Activated effector memory CD4-positive, alpha-beta T cell treated with anti-CD3 and anti-CD28 coated beads, Interleukin-2, amount 50 U/mL, for 16 hours (primary cell): ENCODE results near the gene PKMYT1.
"Not testable (repeated sequence)": the region's sequence is repeated elsewhere in the genome, so short reads cannot be mapped to it uniquely, and the experiment has no call there.

Experiments
- DNase-seq: peaks from one replicate; pipeline ENCODE4 v3.0.0-alpha.2; 2020

Gene PKMYT1

DNA sequence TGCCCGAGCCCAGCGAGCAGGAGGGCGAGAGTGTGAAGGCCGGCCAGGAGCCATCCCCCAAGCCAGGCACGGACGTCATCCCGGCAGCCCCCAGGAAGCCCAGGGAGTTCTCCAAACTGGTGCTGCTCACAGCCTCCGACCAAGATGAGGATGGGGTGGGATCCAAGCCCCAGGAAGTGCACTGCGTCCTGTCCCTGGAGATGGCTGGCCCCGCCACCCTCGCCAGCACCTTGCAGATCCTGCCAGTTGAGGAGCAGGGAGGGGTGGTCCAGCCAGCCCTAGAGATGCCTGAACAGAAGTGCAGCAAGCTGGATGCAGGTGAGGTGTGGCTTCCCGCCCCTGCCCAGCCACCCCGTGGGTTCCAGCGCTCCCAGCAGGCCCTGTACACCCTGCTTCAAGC is 50.6 kb downstream of the PKMYT1 start:
- DNase-seq, result no peak

DNA sequence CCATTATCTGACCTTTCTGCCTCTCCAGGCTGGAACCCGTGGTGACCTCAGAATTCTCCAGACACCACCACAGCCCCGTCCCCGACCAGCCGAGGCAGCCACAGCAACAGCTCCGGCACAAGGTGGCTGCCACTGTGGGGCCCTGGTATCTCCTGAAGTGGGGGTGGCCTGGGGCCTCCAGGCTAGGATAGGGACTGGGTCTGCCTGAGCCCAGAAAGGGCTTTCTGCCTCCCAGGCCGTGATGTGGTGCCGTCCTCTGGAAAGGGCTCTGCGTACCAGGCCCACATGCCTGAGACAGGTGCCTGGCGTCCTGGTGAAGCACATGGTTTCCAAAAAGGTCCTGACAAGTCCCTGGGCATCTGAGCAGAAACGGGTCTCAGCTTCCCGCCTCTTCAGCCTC is 51.5 kb downstream of the PKMYT1 start:
- DNase-seq, result no peak

DNA sequence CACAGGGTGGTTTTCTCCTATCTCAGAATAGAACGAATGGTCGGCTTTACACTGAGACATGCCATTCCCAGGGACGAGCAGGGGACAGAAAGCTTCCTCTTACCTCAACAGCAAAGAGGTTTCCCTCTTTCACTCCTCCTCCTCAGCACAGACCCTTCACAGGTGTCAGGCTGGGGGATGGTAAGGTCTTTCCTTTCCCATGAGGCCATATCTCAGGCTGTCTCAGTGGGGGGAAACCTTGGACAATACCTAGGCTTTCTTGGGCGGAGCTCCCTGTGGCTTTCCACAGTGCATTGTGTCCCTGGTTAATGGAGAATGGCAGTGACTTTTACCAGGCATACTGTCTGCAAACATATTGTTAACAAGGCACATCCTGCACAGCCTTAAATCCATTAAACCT is 52.1 kb downstream of the PKMYT1 start:
- not testable (repeated sequence) for DNase-seq

DNA sequence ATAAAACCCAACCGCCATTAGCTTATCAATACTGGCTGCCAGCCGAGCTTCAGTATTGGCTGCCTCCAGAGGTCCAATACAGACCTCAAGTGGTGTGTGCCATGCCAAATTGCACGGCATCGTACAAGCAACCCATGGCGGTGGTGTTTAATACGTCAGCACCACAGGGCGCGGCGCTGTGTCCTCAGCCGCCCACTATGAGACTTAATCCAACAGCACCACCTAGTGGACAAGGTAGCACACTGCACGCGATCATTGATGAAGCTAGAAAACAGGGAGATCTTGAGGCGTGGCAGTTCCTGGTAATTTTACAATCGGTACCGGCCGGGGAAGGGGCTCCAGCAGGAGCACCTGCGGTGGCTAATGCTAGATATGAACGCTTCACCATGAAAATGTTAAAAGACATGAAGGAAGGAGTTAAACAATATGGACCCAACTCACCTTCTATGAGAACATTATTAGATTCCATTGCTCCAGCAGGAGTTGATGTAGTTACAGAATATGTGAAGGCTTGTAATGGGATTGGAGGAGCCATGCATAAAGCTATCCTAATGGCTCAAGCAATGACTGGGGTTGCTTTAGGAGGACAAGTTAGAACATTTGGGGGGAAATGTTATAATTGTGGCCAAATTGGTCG is 53.1 kb downstream of the PKMYT1 start:
- DNase-seq, result peak; percentile 94

DNA sequence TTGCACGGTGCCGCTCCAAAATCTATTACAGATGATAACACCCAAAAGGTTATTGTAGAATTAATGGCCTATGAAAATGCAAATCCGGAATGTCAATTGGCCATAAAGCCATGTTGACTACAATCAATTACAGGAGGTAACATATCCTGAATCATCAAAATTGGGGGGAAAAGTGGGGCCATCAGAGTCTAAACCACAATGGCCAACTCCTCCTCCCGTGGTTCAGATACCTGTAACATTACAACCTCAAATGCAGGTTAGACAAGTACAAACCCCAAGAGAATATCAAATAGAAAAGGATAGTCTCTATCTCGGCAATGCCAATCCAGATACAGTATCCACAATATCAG is 53.6 kb downstream of the PKMYT1 start:
- no peak for DNase-seq

DNA sequence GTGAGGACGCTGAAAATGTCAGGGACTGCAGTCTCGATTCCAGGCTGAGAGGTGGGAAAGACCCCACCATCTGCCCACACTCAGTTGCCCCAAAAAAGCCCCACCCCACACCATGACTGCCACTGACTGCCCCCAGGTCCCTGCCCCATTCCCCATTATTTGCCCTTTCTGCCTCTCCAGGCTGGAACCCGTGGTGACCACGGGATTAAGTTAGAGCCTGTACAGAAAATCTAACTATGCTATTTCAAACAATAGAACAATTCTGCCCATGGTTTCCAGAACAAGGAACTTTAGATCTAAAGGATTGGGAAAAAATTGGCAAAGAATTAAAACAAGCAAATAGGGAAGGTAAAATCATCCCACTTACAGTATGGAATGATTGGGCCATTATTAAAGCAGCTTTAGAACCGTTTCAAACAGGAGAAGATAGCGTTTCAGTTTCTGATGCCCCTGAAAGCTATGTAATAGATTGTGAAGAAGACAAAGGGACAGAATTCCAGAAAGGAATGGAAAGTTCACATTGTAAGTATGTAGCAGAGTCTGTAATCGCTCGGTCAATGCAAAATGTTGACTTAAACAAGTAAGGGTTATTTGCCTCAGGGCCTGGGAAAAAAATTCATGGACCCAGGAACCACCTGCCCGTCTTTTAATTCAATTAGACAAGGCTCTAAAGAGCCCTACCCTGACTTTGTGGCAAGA is 54.1 kb downstream of the PKMYT1 start:
- DNase-seq, result no peak

DNA sequence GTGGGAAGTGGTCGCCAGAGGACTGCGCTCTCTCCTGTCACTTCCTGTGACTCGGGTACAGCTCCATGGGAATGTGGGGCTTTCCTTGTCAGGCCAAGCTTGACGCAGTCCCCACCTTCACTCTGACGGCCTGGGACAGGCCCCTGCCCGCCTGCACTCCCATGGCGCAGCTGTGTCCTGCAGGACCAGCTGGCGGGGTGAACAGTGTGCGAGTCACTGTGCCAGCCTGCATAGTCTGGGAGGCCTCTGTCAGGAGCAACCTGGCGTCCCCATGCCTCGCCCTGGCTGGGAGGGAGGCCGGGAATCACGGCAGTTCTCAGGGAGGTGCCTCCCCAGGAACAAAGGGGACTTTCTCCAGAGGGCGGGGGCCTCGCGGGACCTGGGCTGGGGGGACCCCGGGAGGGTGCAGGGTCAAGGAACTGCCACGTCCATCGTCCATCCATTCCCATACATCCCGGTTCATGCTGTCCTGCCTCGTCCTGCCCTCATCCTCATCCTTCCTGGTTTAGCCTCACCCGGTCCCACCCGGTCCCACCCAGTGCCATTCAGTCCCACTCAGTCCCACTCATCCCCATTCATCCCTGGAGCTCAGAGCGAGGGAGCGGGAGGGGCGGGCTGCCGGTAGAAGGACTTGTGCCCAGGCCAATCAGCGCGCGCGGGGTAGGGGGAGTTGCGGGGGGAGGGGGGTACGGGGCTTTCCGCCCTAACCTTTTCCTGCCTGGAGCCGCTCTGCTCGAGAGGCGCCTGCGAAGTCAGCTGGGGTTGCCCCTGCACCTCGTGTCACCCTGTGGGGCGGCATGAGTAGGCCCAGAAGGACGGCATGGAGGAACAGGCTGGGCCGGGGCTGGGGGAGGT is 55.1 kb downstream of the PKMYT1 start:
- DNase-seq, result no peak

DNA sequence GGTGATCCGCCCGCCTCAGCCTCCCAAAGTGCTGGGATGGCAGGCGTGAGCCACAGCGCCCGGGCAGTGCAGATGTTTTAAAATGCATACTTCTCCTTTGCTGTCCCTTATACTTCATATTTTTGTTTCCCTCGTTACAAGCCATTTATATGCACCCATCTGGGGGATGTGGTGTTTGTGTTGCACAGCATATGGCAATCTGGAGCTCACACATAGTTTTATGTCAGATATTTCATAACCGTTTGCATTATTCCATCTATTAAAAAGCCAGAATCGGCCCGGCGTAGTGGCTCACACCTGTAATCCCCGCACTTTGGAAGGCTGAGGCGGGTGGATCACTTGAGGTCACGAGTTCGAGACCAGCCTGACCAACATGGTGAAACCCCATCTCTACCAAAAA is 56.8 kb downstream of the PKMYT1 start:
- DNase-seq, result no peak
